HFF-Myc (cell line): ENCODE measurements around the gene COPS8.

Source experiments
- DNase-seq: peaks from one replicate; pipeline ENCODE4 v3.0.0-alpha.2; 2011; ENCODE audit warnings: low read depth; ENCODE audit errors: extremely low read depth
- H3K4me3 ChIP-seq: replicated peaks from 2 replicates; pipeline ENCODE4 v1.5.1; 2011; ENCODE audit warnings: low read depth, mild to moderate bottlenecking, control low read depth, low read length
- TF ChIP-seq, protein P1 (sequence below): IDR thresholded peaks from 2 replicates; pipeline ENCODE4 v1.5.1; 2012; ENCODE audit warnings: mild to moderate bottlenecking, low read depth, low read length, control low read depth; ENCODE audit errors: missing control alignments

Gene COPS8

DNA sequence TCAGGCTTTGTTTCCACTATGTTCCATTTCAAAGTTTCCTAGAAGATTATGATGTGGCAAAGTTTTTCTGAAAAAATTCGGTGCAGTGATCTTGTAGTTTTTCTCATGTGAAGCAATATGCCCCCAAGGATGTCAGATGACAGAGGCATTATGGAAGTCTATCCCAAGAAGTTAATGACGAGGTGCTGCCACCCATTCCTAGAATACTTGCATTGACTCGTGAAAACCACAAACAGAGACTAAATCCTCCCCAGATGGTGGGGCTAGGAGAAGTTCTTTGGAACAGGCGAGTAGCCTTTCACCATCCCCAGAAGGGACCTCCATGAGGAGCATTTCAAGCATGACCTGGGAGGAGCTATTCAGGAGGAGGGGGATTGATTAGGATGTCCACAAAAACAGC lies 40.2 kb upstream of the COPS8 start:
- TF ChIP-seq, protein P1, sequence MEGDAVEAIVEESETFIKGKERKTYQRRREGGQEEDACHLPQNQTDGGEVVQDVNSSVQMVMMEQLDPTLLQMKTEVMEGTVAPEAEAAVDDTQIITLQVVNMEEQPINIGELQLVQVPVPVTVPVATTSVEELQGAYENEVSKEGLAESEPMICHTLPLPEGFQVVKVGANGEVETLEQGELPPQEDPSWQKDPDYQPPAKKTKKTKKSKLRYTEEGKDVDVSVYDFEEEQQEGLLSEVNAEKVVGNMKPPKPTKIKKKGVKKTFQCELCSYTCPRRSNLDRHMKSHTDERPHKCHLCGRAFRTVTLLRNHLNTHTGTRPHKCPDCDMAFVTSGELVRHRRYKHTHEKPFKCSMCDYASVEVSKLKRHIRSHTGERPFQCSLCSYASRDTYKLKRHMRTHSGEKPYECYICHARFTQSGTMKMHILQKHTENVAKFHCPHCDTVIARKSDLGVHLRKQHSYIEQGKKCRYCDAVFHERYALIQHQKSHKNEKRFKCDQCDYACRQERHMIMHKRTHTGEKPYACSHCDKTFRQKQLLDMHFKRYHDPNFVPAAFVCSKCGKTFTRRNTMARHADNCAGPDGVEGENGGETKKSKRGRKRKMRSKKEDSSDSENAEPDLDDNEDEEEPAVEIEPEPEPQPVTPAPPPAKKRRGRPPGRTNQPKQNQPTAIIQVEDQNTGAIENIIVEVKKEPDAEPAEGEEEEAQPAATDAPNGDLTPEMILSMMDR = no peak
- no peak overlapping the region for H3K4me3 ChIP-seq
- DNase-seq = no peak

DNA sequence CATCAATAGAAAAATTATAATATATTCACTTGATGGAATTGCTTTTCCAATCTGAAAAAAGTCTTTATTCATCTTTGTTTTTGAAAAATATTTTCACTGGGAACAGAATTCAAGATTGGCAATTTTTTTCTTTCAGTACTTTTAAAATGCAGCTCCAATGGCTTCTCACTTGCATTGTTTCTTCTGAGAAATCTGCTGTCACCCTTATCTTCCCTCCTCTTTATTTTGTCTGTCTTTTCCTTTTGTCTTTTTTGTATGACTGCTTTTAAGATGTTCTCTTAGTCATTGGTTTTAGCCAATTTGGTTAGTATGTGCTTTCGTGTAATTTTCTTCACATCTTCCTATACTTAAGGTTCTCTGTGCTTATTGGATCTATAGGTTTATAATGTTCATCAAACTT lies 37.1 kb upstream of the COPS8 start:
- DNase-seq = no peak
- TF ChIP-seq, protein P1 = no peak
- no peak overlapping the region for H3K4me3 ChIP-seq

DNA sequence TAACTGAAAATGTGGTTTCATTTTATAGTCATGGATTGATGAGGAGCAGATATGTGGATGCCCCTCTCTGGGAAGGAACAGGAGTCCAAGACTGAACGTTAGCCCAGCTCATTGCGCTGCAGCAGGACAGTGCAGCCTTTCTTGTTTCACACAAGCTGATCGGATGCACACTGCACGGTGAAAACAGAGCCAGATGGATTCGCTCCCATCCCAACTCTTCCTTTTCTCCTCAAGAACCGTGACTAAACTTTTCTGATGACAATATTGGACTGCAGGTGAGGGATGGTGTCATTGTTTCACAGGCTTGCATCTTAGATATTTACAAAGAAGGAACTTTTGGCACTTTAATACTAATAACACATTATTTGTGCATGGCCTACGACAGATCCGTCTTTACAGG lies 33.8 kb upstream of the COPS8 start:
- H3K4me3 ChIP-seq = no peak overlapping the region
- TF ChIP-seq, protein P1 = no peak
- no peak for DNase-seq

DNA sequence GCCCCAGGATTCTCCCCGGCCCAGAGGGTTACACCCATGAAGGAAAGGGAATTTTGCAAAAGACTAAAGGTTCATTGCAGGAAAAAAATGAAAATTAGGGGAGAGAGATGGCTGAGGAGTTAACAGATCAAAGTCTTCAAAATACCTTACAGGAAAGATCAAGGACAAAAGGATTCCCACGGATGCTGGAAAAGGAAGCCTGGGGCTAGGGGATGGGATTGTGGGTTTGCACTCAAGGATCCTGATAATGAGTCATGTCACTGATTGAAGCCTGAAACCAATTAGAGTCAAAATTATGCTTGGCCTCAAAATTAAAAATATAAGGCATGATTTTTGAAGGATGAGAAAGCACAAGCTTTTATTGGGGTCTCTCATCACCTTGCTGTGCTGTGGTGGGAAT lies 32.6 kb upstream of the COPS8 start:
- TF ChIP-seq, protein P1 = no peak
- DNase-seq = no peak
- no peak overlapping the region for H3K4me3 ChIP-seq

DNA sequence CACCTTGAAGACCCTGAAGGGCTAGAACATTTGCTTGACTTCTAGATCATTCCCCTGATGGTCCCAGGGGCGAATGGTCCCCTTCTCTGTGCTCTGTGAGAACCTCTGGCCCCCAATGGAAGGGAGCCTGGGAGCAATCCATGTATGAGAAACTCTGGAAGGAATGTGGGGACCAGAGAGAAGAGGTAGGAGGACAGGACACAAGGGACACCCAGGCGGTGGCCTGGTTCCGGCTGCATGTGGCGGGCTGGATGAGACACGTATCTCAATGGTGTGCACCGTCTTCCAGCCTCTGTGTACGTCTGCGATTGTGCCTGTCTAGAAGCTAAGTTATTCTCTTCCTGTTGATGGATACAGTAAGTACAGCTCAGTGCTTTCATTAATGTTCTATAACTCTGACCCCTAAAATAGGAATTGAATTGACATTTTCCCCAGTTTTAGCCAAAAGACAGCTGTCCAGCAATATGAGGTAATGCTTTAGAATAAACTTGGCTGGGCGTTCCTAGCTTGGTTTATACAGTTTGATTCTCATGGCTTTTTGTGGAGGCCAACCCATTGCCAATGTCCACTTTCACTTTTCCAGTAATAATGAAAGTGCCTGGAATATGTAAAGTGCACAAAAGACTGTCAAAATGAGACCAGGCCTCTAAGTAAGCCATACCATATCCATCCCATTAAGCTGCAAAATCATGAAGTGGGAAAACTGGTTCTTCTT lies 30.1 kb upstream of the COPS8 start:
- TF ChIP-seq, protein P1 = no peak
- H3K4me3 ChIP-seq = no peak overlapping the region
- DNase-seq = no peak

DNA sequence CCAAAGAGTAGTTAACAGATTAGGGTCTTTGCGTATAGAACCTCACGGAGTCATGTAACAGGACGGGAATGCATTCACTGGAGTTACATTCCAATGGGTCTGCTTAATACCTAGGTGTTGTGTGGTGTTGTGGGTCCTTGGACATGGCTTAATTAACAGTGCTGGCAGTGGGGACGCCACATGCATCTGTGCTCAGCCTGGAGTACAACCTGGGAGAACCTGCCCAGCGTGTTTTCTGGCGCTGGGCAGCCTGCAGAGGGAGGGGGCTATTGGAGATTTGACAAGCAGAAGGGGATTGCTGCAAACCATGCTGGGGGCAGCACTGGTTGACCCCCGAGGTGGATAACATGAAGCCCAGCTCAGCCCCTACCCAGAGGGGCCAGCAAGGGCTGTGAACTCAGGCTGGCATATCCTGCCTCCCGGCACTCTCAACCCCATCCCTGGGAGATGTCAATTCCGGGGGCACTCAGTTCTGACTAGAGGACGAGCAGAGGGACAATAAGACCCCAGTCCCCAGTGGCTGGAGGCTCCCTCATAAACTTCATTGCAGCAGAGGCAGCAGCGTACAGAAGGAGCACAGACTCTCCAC lies 29.3 kb upstream of the COPS8 start:
- H3K4me3 ChIP-seq = no peak overlapping the region
- TF ChIP-seq, protein P1 = no peak
- DNase-seq = no peak

DNA sequence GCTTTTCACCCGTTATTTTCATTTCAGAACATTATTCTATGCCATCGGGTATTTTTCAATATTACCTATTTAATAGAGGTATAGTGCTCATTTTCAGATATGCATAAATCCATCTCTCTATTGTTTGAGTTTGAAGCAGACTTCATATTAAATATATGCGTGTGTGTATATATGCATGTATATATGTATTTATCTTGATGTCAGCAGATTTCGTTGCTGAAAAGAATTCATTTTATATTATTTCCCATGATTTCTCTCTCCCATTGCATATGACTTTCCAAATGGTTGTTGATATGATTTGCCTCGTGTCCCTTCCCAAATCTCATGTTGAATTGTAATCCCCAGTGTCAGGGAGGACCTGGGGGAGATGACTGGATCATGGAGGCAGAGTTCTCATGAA lies 28.6 kb upstream of the COPS8 start:
- DNase-seq = no peak
- TF ChIP-seq, protein P1 = no peak
- no peak overlapping the region for H3K4me3 ChIP-seq
